HG02678 (cell line): ENCODE results near the gene ZEB2.

Experiments used
- ATAC-seq: cut with Tn5 transposase; IDR thresholded peaks from one replicate; pipeline ENCODE4 v1.9.1; 2021; ENCODE audit warnings: mild to moderate bottlenecking, moderate library complexity; ENCODE audit not compliant: unreplicated experiment

ZEB2 gene

GRCh38 chr2:144453486-144454158 lies 66.3 kb downstream of the ZEB2 start:
- ATAC-seq: no peak

GRCh38 chr2:144452989-144453336 lies 67.0 kb downstream of the ZEB2 start:
- ATAC-seq: no peak

DNA sequence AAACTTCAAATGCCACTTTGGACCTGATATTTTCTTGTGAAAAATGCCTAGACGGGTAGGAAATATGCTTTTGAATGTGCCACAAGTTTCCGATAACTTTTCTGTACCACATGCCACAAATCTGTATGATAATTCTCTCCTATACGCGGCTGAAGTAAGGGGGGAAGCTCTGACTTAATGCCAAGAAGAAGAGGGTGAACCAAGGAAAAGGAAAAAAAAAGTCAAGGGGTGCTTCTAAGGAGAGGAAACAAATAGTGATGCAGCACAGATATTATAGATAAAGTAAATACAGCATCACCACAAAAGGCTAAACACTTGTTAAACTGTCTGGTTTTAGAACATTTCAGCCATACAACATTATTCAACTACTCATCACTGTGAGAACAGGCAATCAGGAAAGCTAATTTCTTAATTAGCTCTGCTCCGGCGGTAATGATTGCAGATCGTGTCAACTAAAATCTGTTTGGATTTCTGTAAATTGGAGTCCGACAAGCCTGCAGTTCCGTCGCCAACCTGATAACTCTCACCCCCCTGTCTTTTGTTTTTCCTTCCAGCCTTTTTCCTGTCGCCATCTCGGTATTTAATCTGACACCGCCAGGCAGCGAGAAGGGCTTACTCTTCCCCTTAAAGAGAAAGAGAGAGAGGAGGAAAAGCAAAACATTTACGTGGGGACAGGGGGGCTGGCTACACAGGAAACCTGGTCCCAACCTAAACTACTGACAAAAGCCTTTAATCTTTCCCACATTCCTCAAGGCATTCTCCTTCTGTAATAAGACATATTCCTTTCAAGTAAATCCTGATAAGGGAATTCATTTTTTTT lies 67.5 kb downstream of the ZEB2 start:
- no peak for ATAC-seq

GRCh38 chr2:144451443-144451842 lies 68.5 kb downstream of the ZEB2 start:
- ATAC-seq: no peak

DNA sequence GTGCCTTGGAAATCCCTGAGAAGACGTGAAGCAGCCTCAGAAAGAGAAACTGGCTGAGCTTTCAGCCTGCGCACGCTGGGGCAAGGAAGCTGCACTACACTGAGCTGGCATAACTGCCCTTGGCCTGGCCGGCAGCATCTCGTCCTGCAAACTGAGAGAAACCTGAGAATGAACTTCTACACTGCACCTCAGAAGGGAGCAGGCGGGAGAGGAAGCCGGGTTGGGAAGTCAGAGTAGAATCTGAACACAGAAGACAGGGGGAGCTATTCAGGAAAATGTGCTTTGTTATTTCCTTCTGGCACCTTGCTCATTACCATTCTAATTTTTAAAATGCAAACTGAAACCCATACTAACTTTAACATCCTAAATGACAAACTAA lies 70.9 kb downstream of the ZEB2 start:
- no peak for ATAC-seq

DNA sequence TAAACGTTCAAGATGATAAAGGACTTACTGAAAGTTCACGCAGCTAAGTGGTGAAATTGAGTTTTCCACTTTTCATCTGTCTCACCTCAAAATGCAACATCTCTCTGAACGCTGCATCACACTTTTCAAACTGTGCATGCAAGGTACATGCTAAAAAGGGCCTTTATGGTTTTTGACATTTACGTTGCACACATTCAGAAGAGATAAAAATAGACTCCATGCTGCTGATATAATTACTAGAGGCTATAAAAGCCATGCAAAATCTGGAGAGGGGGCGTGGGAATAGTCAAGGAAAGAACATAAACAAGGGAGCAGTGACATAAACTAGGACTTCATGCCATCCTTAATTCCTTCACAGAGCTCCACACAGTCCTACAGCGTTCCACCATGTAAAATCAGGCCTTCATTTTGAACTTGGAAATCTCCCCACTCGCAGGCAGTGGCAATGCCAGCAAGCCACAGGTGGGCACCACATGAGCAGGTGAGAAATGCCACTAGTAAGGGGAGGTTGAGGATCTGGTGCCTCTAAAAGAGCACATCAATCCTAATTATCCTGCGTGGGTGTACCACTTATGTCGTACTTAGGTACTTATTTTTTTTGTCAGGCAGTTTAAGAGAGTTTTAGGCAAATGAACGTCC lies 71.4 kb downstream of the ZEB2 start:
- ATAC-seq: no peak

- ATAC-seq: no peak
These were observed 72.4 kb downstream of the ZEB2 start for GRCh38 chr2:144447535-144447934.

- ATAC-seq: no peak
These were observed 73.8 kb downstream of the ZEB2 start for GRCh38 chr2:144446136-144446535.

GRCh38 chr2:144445196-144445595 lies 74.7 kb downstream of the ZEB2 start:
- no peak for ATAC-seq

DNA sequence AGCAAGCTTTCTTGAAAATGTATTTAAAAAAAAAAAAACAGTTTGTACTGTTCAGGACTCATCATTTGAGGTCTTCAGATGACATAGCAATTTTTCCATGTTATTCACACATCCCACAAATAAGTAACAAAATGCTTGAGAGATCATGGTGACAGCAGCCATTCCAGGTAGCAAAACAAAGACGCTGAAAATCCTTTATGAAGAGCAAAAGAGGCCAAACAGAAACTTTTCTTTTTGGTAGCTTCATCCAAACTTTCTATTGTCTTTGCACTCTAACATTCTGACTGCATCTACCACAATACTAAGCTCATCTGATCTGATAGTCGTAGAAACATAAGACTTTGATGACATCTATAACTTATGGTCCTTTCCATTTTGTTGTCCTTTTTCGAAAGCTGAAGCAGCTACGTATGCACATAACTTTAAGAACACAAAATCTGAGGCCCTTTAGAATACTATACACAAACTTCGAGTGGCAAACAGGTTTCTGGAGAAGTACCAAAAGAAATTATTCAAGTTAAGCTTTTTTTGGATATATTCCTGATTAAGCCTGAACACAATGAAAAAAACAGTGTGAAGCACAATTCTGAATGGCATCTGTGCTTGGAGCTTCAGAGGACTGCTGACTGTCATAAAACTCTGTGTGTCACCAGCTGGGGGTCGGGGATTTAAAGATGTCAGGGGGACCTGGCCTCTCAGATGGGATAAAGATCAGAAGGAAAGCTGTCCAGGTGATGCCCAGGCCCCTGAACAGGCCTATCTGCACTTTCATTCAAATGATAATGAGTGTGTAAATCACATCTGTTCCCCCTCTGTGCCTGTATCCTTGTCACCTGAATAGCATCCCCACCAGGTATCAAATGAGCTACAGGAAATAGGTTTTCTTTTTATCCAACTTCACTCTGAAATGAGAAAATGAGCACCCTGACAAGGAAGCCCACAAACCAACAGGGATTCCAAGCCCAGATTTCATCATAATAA lies 75.8 kb downstream of the ZEB2 start:
- ATAC-seq: no peak

DNA sequence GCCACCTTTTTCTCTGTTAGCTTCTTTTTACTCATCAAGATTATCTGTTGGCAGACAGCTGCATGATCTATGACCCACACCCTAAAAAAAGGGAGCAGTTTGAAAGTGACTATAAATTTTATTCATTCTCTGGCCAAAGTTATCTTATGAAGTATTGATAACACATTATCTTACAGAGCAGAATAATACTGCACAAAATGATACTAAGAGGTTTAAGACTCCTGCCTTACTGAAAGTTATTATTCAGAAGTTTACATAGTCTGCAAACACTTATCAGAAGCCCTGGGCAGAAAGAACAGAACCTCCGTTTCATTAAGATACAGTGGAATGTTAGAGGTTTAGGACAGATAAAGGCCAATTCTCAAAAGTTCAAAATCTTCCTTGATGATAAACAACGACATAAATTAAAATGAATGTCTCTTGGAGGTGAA lies 78.2 kb downstream of the ZEB2 start:
- ATAC-seq: no peak

GRCh38 chr2:144439993-144440392 lies 79.9 kb downstream of the ZEB2 start:
- no peak for ATAC-seq

GRCh38 chr2:144438801-144439631 lies 80.9 kb downstream of the ZEB2 start:
- ATAC-seq: no peak

- no peak for ATAC-seq
These were observed 82.3 kb downstream of the ZEB2 start for GRCh38 chr2:144437636-144438035.

DNA sequence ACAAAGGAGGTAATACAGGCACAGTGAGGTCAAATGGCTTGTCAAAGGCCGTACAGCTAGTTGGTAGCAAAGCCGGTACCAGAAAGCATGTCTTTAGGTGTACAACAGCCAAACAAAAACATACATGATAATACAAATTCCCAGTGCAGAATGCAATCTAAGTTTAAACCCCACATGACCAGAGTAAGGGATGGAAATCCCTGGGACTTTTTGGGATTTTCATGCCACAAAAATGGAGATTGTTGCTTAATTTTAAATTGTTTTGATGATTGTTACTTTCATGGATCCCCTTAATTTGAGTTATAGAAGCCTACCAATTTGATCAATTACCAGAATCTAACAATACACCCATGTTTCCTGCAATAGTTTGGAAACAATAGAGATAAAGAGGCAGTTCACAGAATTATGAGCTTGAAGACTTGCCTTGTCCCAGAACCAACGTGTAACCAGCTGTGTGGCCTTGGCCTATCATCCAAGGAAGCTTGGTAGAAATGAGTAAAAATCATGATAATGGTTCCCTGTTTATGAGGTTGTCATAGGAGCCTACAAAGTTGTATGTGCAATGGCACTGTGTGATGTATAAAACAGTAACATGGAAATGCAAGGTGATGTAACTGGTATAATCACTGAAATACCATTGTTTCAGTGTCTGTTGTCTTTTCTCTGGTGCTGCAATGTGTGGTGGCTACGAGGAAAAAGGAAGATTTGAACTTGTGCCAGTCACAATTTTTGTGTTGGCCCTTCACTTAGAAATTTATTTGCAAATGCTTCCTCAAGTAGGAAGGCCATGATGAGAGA lies 85.3 kb downstream of the ZEB2 start:
- no peak for ATAC-seq

GRCh38 chr2:144432921-144433320 lies 87.0 kb downstream of the ZEB2 start:
- ATAC-seq: no peak

DNA sequence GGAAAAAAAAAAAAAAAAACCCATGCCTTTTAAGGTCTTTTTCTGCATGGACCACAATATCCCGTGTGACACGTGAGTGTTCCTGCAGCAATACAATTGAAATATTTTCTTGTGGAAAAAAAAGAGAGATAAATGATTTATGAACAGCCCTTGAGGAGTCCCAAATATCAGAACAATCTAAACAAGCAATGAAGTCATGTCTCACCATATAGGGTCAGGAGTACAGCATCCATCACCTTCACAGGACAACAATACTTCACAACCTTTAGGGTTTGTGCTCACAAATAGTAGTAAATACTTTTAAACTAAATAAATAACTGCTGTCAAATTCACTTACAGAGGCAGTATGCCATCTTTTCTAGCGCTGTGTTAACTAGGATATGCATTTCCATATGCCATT lies 87.9 kb downstream of the ZEB2 start:
- ATAC-seq: no peak

GRCh38 chr2:144431392-144431783 lies 88.5 kb downstream of the ZEB2 start:
- ATAC-seq: no peak

GRCh38 chr2:144430722-144431391 lies 89.1 kb downstream of the ZEB2 start:
- peak; percentile 95 for ATAC-seq
